ENCODE measurements around the gene VSIR.

The VSIR gene

GRCh38 chr10:71743866-71744265 is 29.5 kb downstream of the VSIR start:
- TF ChIP-seq CTCF (IDR thresholded peaks at IDR 0.05; ENCODE audit: low read depth, low read length): no peak
- DNase-seq (ENCODE audit: extremely low read depth, low read depth): no peak

GRCh38 chr10:71743089-71743838 is 30.1 kb downstream of the VSIR start:
- TF ChIP-seq CTCF (IDR thresholded peaks at IDR 0.05; ENCODE audit: low read depth, low read length): no peak
- DNase-seq (ENCODE audit: extremely low read depth, low read depth): no peak

GRCh38 chr10:71742301-71743088 is 30.8 kb downstream of the VSIR start:
- no peak for DNase-seq (ENCODE audit: extremely low read depth, low read depth)
- no peak for TF ChIP-seq CTCF (IDR thresholded peaks at IDR 0.05; ENCODE audit: low read depth, low read length)

GRCh38 chr10:71741671-71742070 is 31.6 kb downstream of the VSIR start:
- no peak for TF ChIP-seq CTCF (IDR thresholded peaks at IDR 0.05; ENCODE audit: low read depth, low read length)
- no peak for DNase-seq (ENCODE audit: extremely low read depth, low read depth)

- TF ChIP-seq CTCF (IDR thresholded peaks at IDR 0.05; ENCODE audit: low read depth, low read length): no peak
Measured at GRCh38 chr10:71741029-71741428, 32.3 kb downstream of the VSIR start.

GRCh38 chr10:71740069-71740653 is 33.2 kb downstream of the VSIR start:
- peak; percentile 0; the same call in 1 of the 2 replicates for TF ChIP-seq CTCF (IDR thresholded peaks at IDR 0.05; ENCODE audit: low read depth, low read length)
- DNase-seq (ENCODE audit: extremely low read depth, low read depth): peak; percentile 56

More at GRCh38 chr10:71741029-71741428, 32.3 kb downstream of the VSIR start:
- DNase-seq (ENCODE audit: extremely low read depth, low read depth): no peak
